ENCODE results near the gene TMED9. TPM values are rescaled to one million over a fixed set of nuclear protein-coding genes. Genes with fewer than 3 reads are reported as not detected.

TMED9 gene
- total RNA-seq, 4 donors from 2014 or later: 34.4 to 85.9 (median 70.9) TPM

GRCh38 chr5:177588413-177588909 is 3.5 kb upstream of the TMED9 start:
- in situ Hi-C loops (cut with MboI; ENCODE audit: low pct_ligation_motif_present in 1 of 4, low pct_unique_long_range_greater_than_20kb in 1 of 4, low sequenced_read_pairs in 3 of 4): no loop called here
- peaks cover 30% of the 10 kb centered on the region for H3K27me3 ChIP-seq
- peaks cover 7 to 14% (median 10%) of the 10 kb centered on the region in 4 donors for H3K4me1 ChIP-seq
- WGBS, 2 donors (ENCODE audit: low coverage in 1 of 2): 27 to 31% methylated on average over 3 to 13 of the region's 13 CpGs
- H3K4me3 ChIP-seq: no peak overlapping the region
- no peak overlapping the region for H3K27ac ChIP-seq
- H3K9me3 ChIP-seq: no peaks in the 10 kb centered on the region
- TF ChIP-seq POLR2A (IDR thresholded peaks at IDR 0.05) (no peak), EP300 (IDR thresholded peaks at IDR 0.05; ENCODE audit: low read depth) (no peak), POLR2AphosphoS5 (IDR thresholded peaks at IDR 0.05) (no peak), CTCF (IDR thresholded peaks at IDR 0.05) (no peak)
- peaks cover 0 to under 1% (median 0%) of the 10 kb centered on the region in 4 donors for H3K36me3 ChIP-seq
- no peak for DNase-seq
- intact Hi-C loops (cut with DNase I; ENCODE audit: low total_unique reads): no loop called here

GRCh38 chr5:177590406-177590805 is 1.6 kb upstream of the TMED9 start:
- intact Hi-C loops (cut with DNase I; ENCODE audit: low total_unique reads) (no loop called here), in situ Hi-C loops (cut with MboI; ENCODE audit: low pct_ligation_motif_present in 1 of 4, low pct_unique_long_range_greater_than_20kb in 1 of 4, low sequenced_read_pairs in 3 of 4) (no loop called here)
- H3K9me3 ChIP-seq: no peaks in the 10 kb centered on the region
- H3K27me3 ChIP-seq: peaks cover 30% of the 10 kb centered on the region
- no peak overlapping the region for H3K27ac ChIP-seq
- 60 to 92% methylated on average over 1 of the region's 1 CpG for WGBS, 2 donors (ENCODE audit: low coverage in 1 of 2)
- peaks cover 9 to 16% (median 13%) of the 10 kb centered on the region in 4 donors for H3K4me1 ChIP-seq
- peaks cover 0 to 18% (median 8%) of the 10 kb centered on the region in 4 donors for H3K36me3 ChIP-seq
- TF ChIP-seq POLR2A (IDR thresholded peaks at IDR 0.05): no peak
- TF ChIP-seq EP300 (IDR thresholded peaks at IDR 0.05; ENCODE audit: low read depth): no peak
- TF ChIP-seq CTCF (IDR thresholded peaks at IDR 0.05): no peak
- no peak for TF ChIP-seq POLR2AphosphoS5 (IDR thresholded peaks at IDR 0.05)
- DNase-seq: no peak
- H3K4me3 ChIP-seq: no peak overlapping the region

GRCh38 chr5:177591690-177592009 is 353 bp upstream of the TMED9 start:
- H3K27ac ChIP-seq: peak overlapping the region in 3 of 4 donors; percentile 82 to 92 (median 87)
- peaks cover 30% of the 10 kb centered on the region for H3K27me3 ChIP-seq
- in situ Hi-C loops (cut with MboI; ENCODE audit: low pct_ligation_motif_present in 1 of 4, low pct_unique_long_range_greater_than_20kb in 1 of 4, low sequenced_read_pairs in 3 of 4) (no loop called here), intact Hi-C loops (cut with DNase I; ENCODE audit: low total_unique reads) (no loop called here)
- WGBS, 2 donors (ENCODE audit: low coverage in 1 of 2): 21 to 56% methylated on average over 1 to 8 of the region's 8 CpGs
- H3K4me3 ChIP-seq: peak overlapping the region in 3 of 4 donors; percentile 72 to 88 (median 86)
- TF ChIP-seq CTCF (IDR thresholded peaks at IDR 0.05) (no peak), POLR2AphosphoS5 (IDR thresholded peaks at IDR 0.05) (no peak), EP300 (IDR thresholded peaks at IDR 0.05; ENCODE audit: low read depth) (no peak), POLR2A (IDR thresholded peaks at IDR 0.05) (no peak)
- H3K4me1 ChIP-seq: peaks cover 9 to 16% (median 13%) of the 10 kb centered on the region in 4 donors
- peaks cover 0 to 28% (median 14%) of the 10 kb centered on the region in 4 donors for H3K36me3 ChIP-seq
- H3K9me3 ChIP-seq: no peaks in the 10 kb centered on the region
- DNase-seq: no peak

GRCh38 chr5:177592905-177593304 is 902 bp downstream of the TMED9 start:
- H3K27ac ChIP-seq: peak overlapping the region; percentile 82 to 92 (median 85)
- intact Hi-C loops (cut with DNase I; ENCODE audit: low total_unique reads) (no loop called here), in situ Hi-C loops (cut with MboI; ENCODE audit: low pct_ligation_motif_present in 1 of 4, low pct_unique_long_range_greater_than_20kb in 1 of 4, low sequenced_read_pairs in 3 of 4) (no loop called here)
- 64 to 79% methylated on average over 8 to 13 of the region's 13 CpGs for WGBS, 2 donors (ENCODE audit: low coverage in 1 of 2)
- H3K9me3 ChIP-seq: no peaks in the 10 kb centered on the region
- peaks cover 0 to 28% (median 14%) of the 10 kb centered on the region in 4 donors for H3K36me3 ChIP-seq
- peak overlapping the region; percentile 40 to 88 (median 79) for H3K4me3 ChIP-seq
- no peak for DNase-seq
- TF ChIP-seq POLR2AphosphoS5 (IDR thresholded peaks at IDR 0.05) (no peak), POLR2A (IDR thresholded peaks at IDR 0.05) (no peak), EP300 (IDR thresholded peaks at IDR 0.05; ENCODE audit: low read depth) (no peak), CTCF (IDR thresholded peaks at IDR 0.05) (no peak)
- peaks cover 9 to 16% (median 13%) of the 10 kb centered on the region in 4 donors for H3K4me1 ChIP-seq
- peaks cover 18% of the 10 kb centered on the region for H3K27me3 ChIP-seq

Measured in transverse colon (tissue), 4 donors.